Stimulated activated naive CD4-positive, alpha-beta T cell treated with Interleukin-2 at 50 U/mL for 16 hours (primary cell): ENCODE results near the gene FBXO9.

Experiments used
- DNase-seq: peaks from one replicate; lab custom pipeline; 2025; lab: John Stamatoyannopoulos, UW

FBXO9 gene

DNA sequence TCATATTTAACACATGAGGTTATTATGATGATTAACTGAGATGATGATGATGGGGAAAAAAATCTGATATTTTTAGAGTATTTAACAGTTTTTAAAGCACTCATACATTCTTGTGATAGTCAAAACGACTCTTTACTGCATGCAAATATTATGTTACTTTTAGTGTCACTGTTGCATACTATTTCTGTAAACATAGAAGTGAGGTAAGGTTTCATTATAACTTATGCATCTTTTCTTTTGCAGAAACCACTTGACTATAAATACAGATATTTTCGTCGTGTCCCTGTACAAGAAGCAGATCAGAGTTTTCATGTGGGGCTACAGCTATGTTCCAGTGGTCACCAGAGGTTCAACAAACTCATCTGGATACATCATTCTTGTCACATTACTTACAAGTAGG lies 30.1 kb downstream of the FBXO9 start:
- DNase-seq, result no peak

DNA sequence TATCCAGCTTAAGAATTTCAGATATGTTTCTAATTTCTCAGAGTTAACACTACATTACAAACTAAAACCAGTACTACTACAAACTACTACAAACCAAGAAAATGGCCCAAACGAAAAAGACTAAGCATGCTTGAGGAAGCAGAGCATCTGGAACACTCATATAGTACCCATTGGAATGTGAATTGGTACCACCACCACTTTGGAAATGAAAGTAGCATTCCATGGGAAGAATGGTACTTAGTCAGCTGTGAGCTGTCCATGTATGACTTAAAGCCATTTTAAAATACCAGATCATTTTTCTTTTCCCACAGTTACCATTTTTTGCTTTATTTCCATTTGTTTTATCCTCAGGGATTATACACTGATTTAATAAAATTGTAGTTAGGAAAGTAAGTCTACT lies 30.5 kb downstream of the FBXO9 start:
- no peak for DNase-seq

GRCh38 chr6:53100561-53100960 lies 35.4 kb downstream of the FBXO9 start:
- no peak for DNase-seq

DNA sequence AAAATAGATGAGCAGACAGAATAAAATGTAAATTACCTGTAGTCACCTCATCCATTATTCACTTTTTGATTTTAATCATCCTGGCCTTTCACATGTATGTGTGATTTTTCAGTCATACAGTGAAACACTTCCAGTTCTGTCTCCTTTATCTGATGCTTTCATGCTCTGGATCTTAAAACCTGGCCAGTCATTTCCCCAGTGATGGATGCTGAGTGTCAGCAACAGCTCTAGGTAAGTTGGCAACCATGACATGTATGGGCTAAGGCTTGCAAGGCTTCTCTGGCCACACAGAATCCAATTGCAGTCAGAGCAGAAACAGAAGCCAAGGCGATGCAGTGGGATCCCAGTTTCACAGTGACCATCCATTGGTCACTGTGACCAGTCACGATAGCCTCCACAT lies 35.8 kb downstream of the FBXO9 start:
- no peak for DNase-seq

GRCh38 chr6:53103993-53104675 lies 38.9 kb downstream of the FBXO9 start:
- no peak for DNase-seq

GRCh38 chr6:53104916-53105315 lies 39.7 kb downstream of the FBXO9 start:
- no peak for DNase-seq

DNA sequence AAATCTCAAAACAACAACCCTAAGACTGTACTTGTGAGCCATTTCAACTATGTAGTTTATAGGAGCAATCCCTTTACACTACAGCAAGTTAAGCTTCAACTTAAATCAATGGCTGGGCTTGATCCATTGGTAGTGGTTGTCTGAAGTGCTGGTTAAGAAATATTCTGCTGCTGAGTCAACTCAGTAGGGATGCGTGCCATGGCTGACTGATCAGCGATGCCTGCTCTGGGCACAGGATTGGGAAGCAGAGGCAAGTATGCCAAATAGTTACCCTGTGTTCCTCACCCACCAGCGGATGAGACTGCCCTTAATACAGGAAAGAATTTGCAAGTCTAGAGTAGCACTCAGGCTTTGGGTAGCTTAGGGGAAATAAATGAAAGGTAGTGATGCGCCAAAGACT lies 41.9 kb downstream of the FBXO9 start:
- no peak for DNase-seq

GRCh38 chr6:53109612-53110011 lies 44.4 kb downstream of the FBXO9 start:
- DNase-seq, result no peak

DNA sequence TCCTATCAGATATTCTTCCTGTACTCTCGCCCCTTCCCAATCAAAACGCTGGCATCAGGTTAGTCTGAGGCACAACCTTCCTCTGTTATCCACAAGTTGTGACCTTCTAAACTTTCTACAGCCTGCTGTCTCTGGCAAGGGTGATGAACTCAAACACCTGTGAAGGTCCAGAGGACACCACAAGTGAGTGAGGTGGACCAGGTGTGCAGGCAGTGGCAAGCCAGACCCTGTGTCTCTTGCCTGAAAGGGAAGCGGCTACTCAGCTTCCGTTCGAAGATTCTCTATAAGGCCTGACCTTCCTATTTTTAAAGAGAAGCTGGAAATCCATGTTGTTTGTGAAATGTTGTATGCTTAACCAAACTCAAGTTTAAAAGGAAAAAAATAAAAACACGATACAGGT lies 46.7 kb downstream of the FBXO9 start:
- no peak for DNase-seq

DNA sequence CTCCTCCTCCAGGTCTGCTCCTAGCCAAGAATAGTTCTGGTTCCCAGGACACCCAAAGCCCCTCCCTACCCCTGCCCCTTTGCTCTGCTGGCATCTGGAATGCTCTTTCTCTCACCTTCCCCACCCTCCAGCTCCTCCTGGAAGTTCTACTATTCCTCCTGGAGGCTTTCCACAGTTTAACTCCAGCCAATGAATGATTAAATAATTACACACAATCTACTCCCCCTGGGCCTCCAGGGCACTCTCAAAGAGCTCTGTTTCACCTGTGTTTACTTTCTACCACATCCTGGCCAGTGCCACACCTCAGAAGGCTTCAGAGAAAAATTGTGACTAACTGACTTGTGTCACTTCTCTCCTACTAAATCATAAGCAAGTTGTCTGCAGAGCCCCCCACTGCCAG lies 47.2 kb downstream of the FBXO9 start:
- DNase-seq, result no peak

DNA sequence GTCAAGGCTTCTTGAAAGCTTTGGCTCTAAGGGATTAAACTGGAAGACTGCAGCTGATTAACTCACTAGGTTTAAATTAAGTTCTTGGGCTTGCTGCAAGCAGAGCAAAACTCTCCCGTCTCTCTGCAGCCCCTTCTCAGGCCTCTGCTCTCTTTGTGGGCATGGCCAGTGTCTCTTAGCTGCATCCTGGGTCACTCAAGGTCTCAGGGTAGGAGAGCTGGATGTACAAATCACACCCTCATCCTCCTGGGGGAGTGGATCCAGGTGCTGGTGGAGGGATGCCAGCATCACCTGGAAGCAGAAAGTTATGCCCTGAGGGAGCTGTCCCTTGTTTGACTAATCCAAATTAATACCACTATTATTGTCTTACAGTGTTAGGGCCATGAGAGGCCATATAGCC lies 47.7 kb downstream of the FBXO9 start:
- no peak for DNase-seq

GRCh38 chr6:53113742-53114141 lies 48.5 kb downstream of the FBXO9 start:
- DNase-seq, result no peak

DNA sequence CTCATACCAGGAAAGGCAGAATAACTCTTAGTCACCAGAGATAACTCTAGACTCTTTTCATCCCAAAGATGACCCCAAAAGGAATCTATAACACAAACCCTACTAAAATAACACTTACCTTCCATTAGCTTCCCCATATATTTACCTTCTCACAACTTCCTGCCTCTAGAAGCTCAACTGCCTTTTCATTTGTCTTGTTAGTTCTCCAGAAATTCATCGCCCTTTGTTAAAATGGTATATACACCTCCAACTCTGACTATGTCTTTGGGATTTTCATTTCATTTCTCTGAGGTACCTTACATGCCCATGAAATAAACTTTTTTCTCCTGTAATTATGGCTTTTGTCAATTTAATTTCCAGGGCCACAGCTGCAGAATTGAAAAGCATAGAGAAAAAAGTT lies 49.9 kb downstream of the FBXO9 start:
- no peak for DNase-seq

GRCh38 chr6:53115741-53116140 lies 50.5 kb downstream of the FBXO9 start:
- DNase-seq, result no peak

- no peak for DNase-seq
These were observed 54.1 kb downstream of the FBXO9 start for GRCh38 chr6:53119349-53119748.

DNA sequence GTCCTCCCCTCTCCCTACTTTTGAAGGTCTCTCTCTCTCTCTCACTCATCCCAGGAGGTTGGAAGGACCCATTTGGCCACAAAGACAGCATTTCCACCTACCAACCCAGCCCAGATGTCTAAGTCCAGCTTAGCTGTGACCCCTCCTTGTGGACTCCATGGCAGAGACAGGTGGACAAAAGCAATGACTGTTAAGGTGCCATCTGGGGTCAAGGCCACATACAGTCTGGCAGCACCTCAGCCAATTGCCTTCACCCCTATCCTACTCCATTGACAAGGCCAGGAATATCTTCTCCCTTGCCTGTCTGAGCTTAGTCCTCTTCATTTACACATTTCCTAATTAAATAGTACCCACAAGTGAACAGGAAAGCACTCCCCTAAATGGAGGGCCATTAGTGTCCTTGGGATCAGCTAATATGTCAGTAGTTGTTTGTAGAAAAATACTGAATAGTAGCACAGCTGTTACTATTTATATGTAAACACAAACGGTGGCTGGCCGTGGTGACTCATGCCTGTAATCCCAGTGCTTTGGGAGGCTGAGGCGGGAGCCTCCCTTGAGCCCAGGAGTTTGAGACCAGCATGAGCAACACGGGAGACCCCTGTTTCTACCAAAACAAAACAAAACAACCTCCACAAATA lies 54.7 kb downstream of the FBXO9 start:
- no peak for DNase-seq

DNA sequence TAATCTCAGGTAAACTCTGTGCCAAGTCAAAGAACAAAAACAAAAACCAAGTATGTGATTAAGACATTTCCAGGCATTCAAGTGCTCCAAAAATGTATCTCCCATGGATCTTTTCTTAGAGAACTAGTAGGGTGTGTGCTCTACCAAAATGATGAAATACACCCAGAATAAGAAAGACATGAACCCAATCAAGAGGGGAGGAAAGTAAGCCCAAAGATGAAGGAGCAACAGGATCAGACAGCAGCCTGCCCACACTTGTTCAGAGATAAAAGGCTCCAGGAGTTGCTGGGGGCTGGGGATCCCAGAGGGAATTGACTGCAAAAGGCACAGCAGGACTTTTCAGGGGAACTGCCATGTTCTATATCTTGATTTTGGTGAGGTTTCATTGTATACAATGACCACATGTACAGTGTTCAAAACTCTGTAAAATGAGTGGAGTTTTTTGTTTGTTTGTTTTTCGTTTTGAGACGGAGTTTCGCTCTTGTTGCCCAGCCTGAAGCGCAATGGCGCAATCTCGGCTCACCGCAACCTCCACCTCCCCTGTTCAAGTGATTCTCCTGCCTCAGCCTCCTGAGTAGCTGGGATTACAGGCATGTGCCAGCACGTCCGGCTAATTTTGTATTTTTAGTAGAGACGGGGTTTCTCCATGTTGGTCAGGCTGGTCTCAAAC lies 59.1 kb downstream of the FBXO9 start:
- DNase-seq, result no peak

- no peak for DNase-seq
These were observed 60.1 kb downstream of the FBXO9 start for GRCh38 chr6:53125276-53125675.

DNA sequence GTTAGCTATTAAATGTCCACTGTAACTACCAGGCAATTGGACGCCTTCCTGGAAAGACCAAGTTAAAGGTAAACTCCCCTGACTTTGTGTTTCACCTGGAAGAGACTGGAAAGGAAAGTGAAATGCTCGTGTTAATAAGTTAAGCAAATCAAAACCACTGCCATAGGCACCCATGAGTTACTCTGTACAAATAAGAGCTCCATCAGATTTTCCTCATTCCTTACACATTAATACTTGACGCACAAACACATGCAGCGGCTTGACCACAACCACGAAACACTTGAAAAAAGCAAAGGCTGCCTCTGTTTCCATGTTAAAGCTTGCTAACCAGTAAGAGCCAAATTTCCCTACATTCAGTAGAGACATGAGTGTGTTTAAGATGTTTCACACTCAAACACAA lies 63.6 kb downstream of the FBXO9 start:
- DNase-seq, result no peak

GRCh38 chr6:53130569-53131290 lies 65.5 kb downstream of the FBXO9 start:
- DNase-seq, result no peak

DNA sequence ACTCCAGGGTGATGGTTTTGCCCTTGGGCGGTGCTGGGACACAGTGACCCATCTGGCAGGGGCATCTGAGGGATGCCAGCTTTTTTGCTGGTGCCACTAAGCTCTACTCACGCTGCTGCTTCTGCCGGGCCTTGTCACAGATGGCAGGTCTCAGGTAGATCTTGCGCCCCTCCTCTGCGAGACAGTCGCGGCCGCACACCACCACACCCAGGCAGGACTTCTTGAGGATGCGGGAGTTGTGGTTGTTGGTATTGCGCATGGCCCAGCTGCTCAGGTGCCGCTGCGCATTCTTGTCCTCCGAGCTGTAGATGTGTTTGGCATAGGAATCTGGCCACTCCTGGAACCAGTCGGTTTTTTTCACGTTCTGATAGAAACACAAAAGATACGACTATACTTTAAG lies 68.8 kb downstream of the FBXO9 start:
- DNase-seq, result no peak

DNA sequence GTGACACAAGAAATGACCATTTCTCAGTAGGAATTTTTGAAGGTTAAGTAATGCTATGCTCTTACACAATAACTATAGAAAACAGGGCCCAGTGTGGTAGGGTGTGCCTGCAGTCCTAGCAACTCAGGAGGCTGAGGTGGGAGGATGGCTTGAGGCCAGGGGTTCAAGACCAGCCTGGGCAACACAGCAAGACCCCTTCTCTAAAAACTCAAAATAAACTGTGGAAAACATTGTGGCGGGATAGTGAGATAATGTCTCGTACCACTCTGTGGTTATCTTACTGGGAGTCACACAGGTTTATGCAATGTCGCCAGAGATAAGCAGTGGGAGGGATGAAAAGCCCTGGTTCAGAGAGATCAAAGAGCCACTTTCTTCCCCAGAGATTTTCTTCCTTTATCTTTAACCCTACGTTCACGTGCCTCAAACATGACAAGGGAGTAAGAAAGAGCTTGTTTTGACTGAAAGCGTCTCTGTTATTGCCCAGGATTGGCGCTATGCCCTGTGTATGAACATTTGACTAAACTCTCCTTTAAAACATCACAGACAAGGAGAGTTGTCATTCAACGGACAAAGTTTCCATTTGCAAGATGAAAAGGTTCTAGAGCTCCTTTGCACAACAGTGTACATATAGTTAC lies 69.5 kb downstream of the FBXO9 start:
- DNase-seq, result no peak
